Neuronal stem cell (in vitro differentiated cells): Measurements from ENCODE around the gene PROKR1.

Source experiments
- DNase-seq: peaks from one replicate; pipeline ENCODE4 v3.0.0-alpha.2; 2013; ENCODE audit warnings: low spot score
- H2AFZ ChIP-seq: one replicate; pipeline ENCODE4 v1.6.1; 2013; ENCODE audit warnings: mild to moderate bottlenecking, low read length, inconsistent platforms
- H2AK5ac ChIP-seq: 2 replicates; pipeline ENCODE4 v1.6.1; 2013; ENCODE audit warnings: low read depth, mild to moderate bottlenecking, inconsistent platforms, low read length, moderate library complexity, mixed read lengths
- H2BK120ac ChIP-seq: 2 replicates; pipeline ENCODE4 v1.6.1; 2013; ENCODE audit warnings: low read depth, mild to moderate bottlenecking, inconsistent platforms, low read length, moderate library complexity, mixed read lengths
- H2BK12ac ChIP-seq: one replicate; pipeline ENCODE4 v1.6.1; 2013; ENCODE audit warnings: low read length, inconsistent platforms
- H2BK15ac ChIP-seq: 2 replicates; pipeline ENCODE4 v1.6.1; 2013; ENCODE audit warnings: mild to moderate bottlenecking, low read length, inconsistent platforms, mixed read lengths
- H2BK5ac ChIP-seq: one replicate; pipeline ENCODE4 v1.6.1; 2013; ENCODE audit warnings: inconsistent platforms, mild to moderate bottlenecking, low read length, moderate library complexity
- H3K14ac ChIP-seq: one replicate; pipeline ENCODE4 v1.6.1; 2013; ENCODE audit warnings: low read length, inconsistent platforms
- H3K18ac ChIP-seq: 2 replicates; pipeline ENCODE4 v1.6.1; 2013; ENCODE audit warnings: low read length, inconsistent platforms
- H3K23ac ChIP-seq: 2 replicates; pipeline ENCODE4 v1.6.1; 2013; ENCODE audit warnings: low read depth, mild to moderate bottlenecking, mixed read lengths, low read length, inconsistent platforms; ENCODE audit not compliant: poor library complexity
- H3K27ac ChIP-seq: replicated peaks from 3 replicates; pipeline ENCODE4 v1.5.1; 2013; ENCODE audit warnings: low read length, inconsistent platforms
- H3K27me3 ChIP-seq, 3 experiments: 2 replicates each; pipeline ENCODE4 v1.6.1; 2013; ENCODE audit warnings: low read length in 3 of 3, mild to moderate bottlenecking in 2 of 3, inconsistent platforms in 1 of 3, low read depth in 1 of 3, mixed read lengths in 1 of 3, moderate library complexity in 1 of 3; ENCODE audit not compliant: control insufficient read depth in 3 of 3, insufficient read depth in 3 of 3
- H3K36me3 ChIP-seq, 2 donors: replicated peaks in 1 of 2; 2 replicates each; pipeline ENCODE4 v1.6.1; 2013; ENCODE audit warnings: low read length in 2 of 2; ENCODE audit not compliant: control insufficient read depth in 2 of 2, insufficient read depth in 2 of 2
- H3K4ac ChIP-seq: 2 replicates; pipeline ENCODE4 v1.6.1; 2013; ENCODE audit warnings: inconsistent platforms, mild to moderate bottlenecking, low read length, moderate library complexity
- H3K4me1 ChIP-seq, 2 donors: 1 replicate in 1 of 2; 2 replicates in 1 of 2; pipeline ENCODE4 v1.6.1; 2013; ENCODE audit warnings: low read length in 2 of 2, low read depth in 1 of 2; ENCODE audit not compliant: control insufficient read depth in 2 of 2, insufficient read depth in 1 of 2
- H3K4me2 ChIP-seq: one replicate; pipeline ENCODE4 v1.6.1; 2013; ENCODE audit warnings: mild to moderate bottlenecking, low read length, inconsistent platforms; ENCODE audit not compliant: insufficient read depth, poor library complexity, severe bottlenecking
- H3K4me3 ChIP-seq, 2 donors: 2 replicates each; pipeline ENCODE4 v1.5.1; 2013; ENCODE audit warnings: low read length in 2 of 2, mild to moderate bottlenecking in 2 of 2, inconsistent platforms in 1 of 2, moderate library complexity in 1 of 2
- H3K79me1 ChIP-seq: one replicate; pipeline ENCODE4 v1.6.1; 2013; ENCODE audit warnings: low read depth, mild to moderate bottlenecking, inconsistent platforms, low read length, moderate library complexity
- H3K9ac ChIP-seq: one replicate; pipeline ENCODE4 v1.6.1; 2013; ENCODE audit warnings: mild to moderate bottlenecking, low read depth, low read length, inconsistent platforms; ENCODE audit not compliant: poor library complexity
- H3K9me3 ChIP-seq, 2 donors: replicated peaks in 1 of 2; 2 replicates each; pipeline versions ENCODE3 to v1.6.1; 2013; ENCODE audit warnings: low read length in 2 of 2, mild to moderate bottlenecking in 2 of 2, inconsistent platforms in 1 of 2, low read depth in 1 of 2, mixed read lengths in 1 of 2, moderate library complexity in 1 of 2; ENCODE audit not compliant: control insufficient read depth in 2 of 2, insufficient read depth in 1 of 2
- H4K8ac ChIP-seq: one replicate; pipeline ENCODE4 v1.6.1; 2013; ENCODE audit warnings: low read depth, mild to moderate bottlenecking, inconsistent platforms, low read length, moderate library complexity
- H4K91ac ChIP-seq: one replicate; pipeline ENCODE4 v1.6.1; 2013; ENCODE audit warnings: low read length, low read depth, mild to moderate bottlenecking, inconsistent platforms; ENCODE audit not compliant: poor library complexity
- WGBS, 2 donors: extraction: QIAGEN DNeasy Blood & Tissue Kit; methylation state at CpG; one replicate each; pipeline ENCODE4 v1.1.7; 2013; ENCODE audit warnings: missing lambda C conversion rate in 2 of 2, mixed read lengths in 1 of 2; ENCODE audit not compliant: insufficient read length in 2 of 2, insufficient replicate concordance in 1 of 2; ENCODE audit errors: extremely low coverage in 2 of 2; 5-methylcytosine and 5-hydroxymethylcytosine counted together

Gene PROKR1

DNA sequence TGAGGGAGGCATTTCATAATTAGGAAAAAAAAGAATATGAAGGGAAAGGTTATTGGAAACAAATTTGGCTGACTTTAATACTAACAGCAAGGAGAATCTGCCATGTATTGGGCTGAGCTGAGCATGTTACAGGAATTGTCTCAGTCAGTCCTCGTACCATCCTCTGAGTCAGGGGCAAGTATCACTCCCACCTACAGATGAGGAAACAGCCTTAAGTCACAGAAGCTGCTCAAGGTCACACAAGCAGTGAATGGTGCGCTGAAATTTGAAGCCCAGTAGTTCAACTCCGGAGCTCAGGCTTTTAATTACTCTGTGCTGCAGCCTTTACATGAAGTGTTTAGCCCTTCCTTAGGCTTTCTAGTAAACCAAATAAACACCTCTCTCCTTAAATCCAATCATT is 17.3 kb downstream of the PROKR1 start:
- Histone ChIP-seq H3K4me2 (no peak overlapping the region), H3K4ac (no peak overlapping the region), H2BK15ac (no peak overlapping the region), H4K8ac (no peak overlapping the region), H3K4me1 (no peaks in the 10 kb centered on the region), H2AFZ (no peak overlapping the region), H2AK5ac (no peak overlapping the region), H3K18ac (no peak overlapping the region), H2BK12ac (no peak overlapping the region), H3K27ac (no peak overlapping the region), H3K9ac (no peak overlapping the region), H3K79me1 (no peaks in the 10 kb centered on the region), H3K23ac (no peak overlapping the region), H3K9me3 (no peaks in the 10 kb centered on the region), H3K36me3 (no peaks in the 10 kb centered on the region), H3K14ac (no peak overlapping the region), H3K27me3 (peaks cover 0 to 8% (median 0%) of the 10 kb centered on the region in 3 experiments), H2BK5ac (no peak overlapping the region), H3K4me3 (no peak overlapping the region), H4K91ac (no peak overlapping the region), H2BK120ac (no peak overlapping the region)
- no CpG with 5 or more reads among the region's 3 CpGs for WGBS, 2 donors
- no peak for DNase-seq

DNA sequence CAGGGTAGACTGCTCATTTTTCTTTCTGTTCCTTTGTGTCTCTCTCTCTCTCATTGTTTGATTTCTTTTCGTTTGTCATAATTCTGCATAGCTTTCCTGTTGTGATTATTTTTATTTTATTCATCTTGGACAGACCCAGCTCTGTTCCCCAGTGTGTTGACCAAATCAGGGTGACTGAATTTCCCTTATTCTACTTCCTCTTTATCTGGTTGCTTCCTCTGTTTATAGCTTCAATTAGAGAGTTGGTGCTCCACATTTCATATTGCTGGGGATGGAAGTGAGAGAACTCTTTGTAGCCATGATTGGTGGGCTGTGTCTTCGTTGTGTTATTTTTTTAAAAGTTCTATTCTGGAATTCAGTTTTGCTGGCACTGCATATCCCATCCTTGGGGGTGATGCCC is 19.1 kb downstream of the PROKR1 start:
- Histone ChIP-seq H2AK5ac (no peak overlapping the region), H3K9me3 (no peaks in the 10 kb centered on the region), H3K18ac (no peak overlapping the region), H2AFZ (no peak overlapping the region), H3K79me1 (no peaks in the 10 kb centered on the region), H2BK120ac (no peak overlapping the region), H2BK5ac (no peak overlapping the region), H3K14ac (no peak overlapping the region), H3K9ac (no peak overlapping the region), H2BK15ac (no peak overlapping the region), H3K4me2 (no peak overlapping the region), H3K4me1 (no peaks in the 10 kb centered on the region), H3K23ac (no peak overlapping the region), H4K91ac (no peak overlapping the region), H2BK12ac (no peak overlapping the region), H3K4ac (no peak overlapping the region), H3K4me3 (no peak overlapping the region), H4K8ac (no peak overlapping the region), H3K27me3 (peaks cover 0 to 3% (median 0%) of the 10 kb centered on the region in 3 experiments), H3K36me3 (no peaks in the 10 kb centered on the region), H3K27ac (no peak overlapping the region)
- no CpG with 5 or more reads among the region's 2 CpGs for WGBS, 2 donors
- no peak for DNase-seq

DNA sequence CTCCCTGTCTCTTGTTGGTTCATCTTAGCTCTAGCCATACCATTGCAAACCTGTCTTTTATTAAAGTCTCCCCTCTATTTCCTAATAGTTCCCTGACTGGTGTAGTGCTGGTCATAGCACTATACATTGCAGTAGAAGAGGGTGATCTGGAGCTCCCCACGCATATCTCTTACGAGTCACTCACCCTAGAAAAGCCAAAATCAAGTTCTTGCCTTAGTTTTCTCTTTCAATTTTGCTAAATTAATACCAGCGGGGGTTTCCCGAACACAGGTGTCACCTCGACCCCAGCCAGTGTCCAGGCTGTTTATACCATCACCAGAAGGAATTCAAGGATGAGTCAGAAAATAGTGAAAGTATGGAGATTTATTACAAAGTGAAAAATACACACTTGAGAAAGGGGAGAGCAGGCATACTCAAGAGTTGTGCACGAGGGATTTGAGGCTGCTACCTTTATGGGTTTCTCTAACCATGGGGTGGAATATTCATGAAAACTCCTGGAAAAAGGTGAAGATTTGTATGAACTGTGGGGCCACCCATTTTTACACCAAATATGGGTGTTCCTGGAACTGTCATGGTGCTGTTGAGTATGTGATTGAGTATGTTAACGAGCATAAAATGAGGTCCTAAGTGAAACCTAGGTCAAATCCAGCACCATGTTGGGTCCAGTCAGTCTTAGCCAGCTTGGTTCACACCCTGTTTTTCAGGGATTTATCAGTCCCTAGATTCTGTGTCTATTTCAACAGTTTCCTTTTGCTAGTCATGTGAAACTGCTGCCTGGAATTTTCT is 20.2 kb downstream of the PROKR1 start:
- Histone ChIP-seq H3K27ac (no peak overlapping the region), H3K4me1 (no peaks in the 10 kb centered on the region), H3K36me3 (no peaks in the 10 kb centered on the region), H3K4me3 (no peak overlapping the region), H2AK5ac (no peak overlapping the region), H2BK15ac (no peak overlapping the region), H3K23ac (no peak overlapping the region), H2AFZ (no peak overlapping the region), H3K9ac (no peak overlapping the region), H3K27me3 (peaks cover 0 to 3% (median 0%) of the 10 kb centered on the region in 3 experiments), H2BK120ac (no peak overlapping the region), H4K8ac (no peak overlapping the region), H3K4ac (no peak overlapping the region), H3K9me3 (no peaks in the 10 kb centered on the region), H3K14ac (no peak overlapping the region), H3K79me1 (no peaks in the 10 kb centered on the region), H2BK12ac (no peak overlapping the region), H3K4me2 (no peak overlapping the region), H2BK5ac (no peak overlapping the region), H4K91ac (no peak overlapping the region), H3K18ac (no peak overlapping the region)
- no peak for DNase-seq
- WGBS, 2 donors = no CpG with 5 or more reads among the region's 7 CpGs

DNA sequence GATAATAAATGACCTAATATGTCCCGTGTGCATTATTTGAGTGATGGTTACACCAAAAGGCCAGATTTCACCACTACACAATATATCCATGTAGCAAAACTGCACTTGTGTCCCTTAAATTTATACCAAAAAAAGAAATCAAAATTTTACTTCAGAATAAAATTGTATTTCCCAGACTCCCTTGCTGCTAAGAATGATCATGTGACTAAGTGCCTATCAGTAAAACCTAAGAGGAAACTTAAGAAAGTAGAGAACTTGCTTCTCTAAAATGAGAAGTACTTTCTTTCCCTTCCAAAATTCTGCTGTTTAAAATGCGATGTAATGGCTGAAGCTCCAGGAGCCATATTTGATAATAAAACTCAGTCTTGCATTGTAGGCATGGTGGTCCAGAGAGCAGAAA is 24.0 kb downstream of the PROKR1 start:
- Histone ChIP-seq H4K91ac (no peak overlapping the region), H2BK120ac (no peak overlapping the region), H4K8ac (no peak overlapping the region), H3K18ac (no peak overlapping the region), H2BK12ac (no peak overlapping the region), H3K9ac (no peak overlapping the region), H3K4ac (no peak overlapping the region), H3K23ac (no peak overlapping the region), H3K27ac (no peak overlapping the region), H3K4me3 (no peak overlapping the region), H3K14ac (no peak overlapping the region), H2AFZ (no peak overlapping the region), H3K9me3 (no peaks in the 10 kb centered on the region), H3K27me3 (peaks cover 0 to 3% (median 0%) of the 10 kb centered on the region in 3 experiments), H3K4me2 (no peak overlapping the region), H3K79me1 (no peaks in the 10 kb centered on the region), H2AK5ac (no peak overlapping the region), H3K36me3 (no peaks in the 10 kb centered on the region), H2BK5ac (no peak overlapping the region), H3K4me1 (no peaks in the 10 kb centered on the region), H2BK15ac (no peak overlapping the region)
- no CpG with 5 or more reads among the region's 2 CpGs for WGBS, 2 donors
- no peak for DNase-seq
